Type B pancreatic cell (in vitro differentiated cells): ENCODE measurements around the gene CDC40. TPM values are rescaled to one million over a fixed set of nuclear protein-coding genes. Genes with fewer than 3 reads are reported as not detected.

Source experiments
- DNase-seq: peaks from one replicate; pipeline ENCODE4 v3.0.0; 2021; ENCODE audit warnings: mixed read lengths; ENCODE audit not compliant: unreplicated experiment; ENCODE audit errors: extremely low spot score
- H3K27ac Mint-ChIP-seq: 2 replicates; pipeline ENCODE4 v1.8.0; 2021; ENCODE audit warnings: mild to moderate bottlenecking, mixed read lengths
- H3K27me3 Mint-ChIP-seq: 2 replicates; pipeline ENCODE4 v1.8.0; 2021; ENCODE audit warnings: mixed read lengths
- H3K36me3 Mint-ChIP-seq: 2 replicates; pipeline ENCODE4 v1.8.0; 2021; ENCODE audit warnings: mixed read lengths
- H3K4me1 Mint-ChIP-seq: one replicate; pipeline ENCODE4 v1.8.0; 2021; ENCODE audit warnings: mixed read lengths; ENCODE audit not compliant: unreplicated experiment
- H3K4me3 Mint-ChIP-seq: 2 replicates; pipeline ENCODE4 v1.8.0; 2021; ENCODE audit warnings: mild to moderate bottlenecking, mixed read lengths
- H3K9me3 Mint-ChIP-seq: 2 replicates; pipeline ENCODE4 v1.8.0; 2021; ENCODE audit warnings: mixed read lengths
- total RNA-seq: library from RNA; stranded (reverse); gene quantifications from 2 replicates; pipeline ENCODE4 v1.2.1, GENCODE V29; 2021; ENCODE audit warnings: low replicate concordance
- TF ChIP-seq, protein P1 (sequence below): fragments of 200-600 bp; sonication (generic); conservative IDR thresholded peaks from 2 replicates; pipeline ENCODE4 v1.5.0; 2021; ENCODE audit warnings: antibody characterized with exemption, mild to moderate bottlenecking

The CDC40 gene
- total RNA-seq, 1 donor from 2014 or later = 42.8 TPM

DNA sequence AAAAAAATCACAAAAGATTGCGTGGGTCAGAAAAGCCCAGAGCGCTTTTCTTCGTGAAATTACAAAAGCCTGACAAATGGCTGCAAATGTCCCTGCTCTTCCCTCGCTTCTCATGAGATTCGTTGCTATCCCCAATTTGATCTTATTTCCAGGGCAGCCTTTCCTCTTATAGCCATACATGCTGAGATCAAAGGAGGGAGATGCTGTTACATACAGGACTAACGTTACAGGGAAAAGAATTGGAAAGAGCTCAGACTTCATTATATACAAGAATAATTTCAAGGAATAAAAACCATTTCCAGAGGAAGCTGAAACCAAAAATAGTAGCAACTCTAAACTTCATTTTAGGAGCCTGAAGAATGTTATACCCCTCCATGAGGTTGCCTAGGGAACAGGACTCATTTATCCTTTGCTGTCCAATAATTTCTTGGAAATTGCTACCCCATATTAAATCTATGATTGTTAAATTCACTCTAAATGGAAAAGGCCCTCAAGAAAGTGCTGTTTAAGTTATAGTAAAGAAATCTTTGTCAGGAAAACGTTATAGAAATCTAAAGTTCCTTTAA, 97.0 kb downstream of the CDC40 start:
- no peaks in the 10 kb centered on the region for H3K27me3 Mint-ChIP-seq
- DNase-seq = no peak
- H3K27ac Mint-ChIP-seq = no peak overlapping the region
- peaks cover 4% of the 10 kb centered on the region for H3K36me3 Mint-ChIP-seq
- TF ChIP-seq, protein P1, sequence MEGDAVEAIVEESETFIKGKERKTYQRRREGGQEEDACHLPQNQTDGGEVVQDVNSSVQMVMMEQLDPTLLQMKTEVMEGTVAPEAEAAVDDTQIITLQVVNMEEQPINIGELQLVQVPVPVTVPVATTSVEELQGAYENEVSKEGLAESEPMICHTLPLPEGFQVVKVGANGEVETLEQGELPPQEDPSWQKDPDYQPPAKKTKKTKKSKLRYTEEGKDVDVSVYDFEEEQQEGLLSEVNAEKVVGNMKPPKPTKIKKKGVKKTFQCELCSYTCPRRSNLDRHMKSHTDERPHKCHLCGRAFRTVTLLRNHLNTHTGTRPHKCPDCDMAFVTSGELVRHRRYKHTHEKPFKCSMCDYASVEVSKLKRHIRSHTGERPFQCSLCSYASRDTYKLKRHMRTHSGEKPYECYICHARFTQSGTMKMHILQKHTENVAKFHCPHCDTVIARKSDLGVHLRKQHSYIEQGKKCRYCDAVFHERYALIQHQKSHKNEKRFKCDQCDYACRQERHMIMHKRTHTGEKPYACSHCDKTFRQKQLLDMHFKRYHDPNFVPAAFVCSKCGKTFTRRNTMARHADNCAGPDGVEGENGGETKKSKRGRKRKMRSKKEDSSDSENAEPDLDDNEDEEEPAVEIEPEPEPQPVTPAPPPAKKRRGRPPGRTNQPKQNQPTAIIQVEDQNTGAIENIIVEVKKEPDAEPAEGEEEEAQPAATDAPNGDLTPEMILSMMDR = no peak
- peaks cover 18% of the 10 kb centered on the region for H3K4me1 Mint-ChIP-seq
- H3K9me3 Mint-ChIP-seq = peaks cover 3% of the 10 kb centered on the region
- no peak overlapping the region for H3K4me3 Mint-ChIP-seq

Other genes with a start within 250 kb of the CDC40 start
- gene GPR6, start 202.1 kb upstream of the CDC40 start, total RNA-seq = not detected in 2 replicates
- gene WASF1, start 757 bp upstream of the CDC40 start, total RNA-seq = 17.7 and 120 TPM in 2 replicates
- gene METTL24, start 177.9 kb downstream of the CDC40 start, total RNA-seq = 2.0 and 10.0 TPM in 2 replicates
- not detected in 2 replicates for gene DDO, start 235.1 kb downstream of the CDC40 start, total RNA-seq